MV-4-11 (cell line): ENCODE data around the gene TMUB1.

Experiments used
- DNase-seq: peaks from one replicate; lab custom pipeline; 2025; lab: John Stamatoyannopoulos, UW

TMUB1 gene

GRCh38 chr7:151085691-151086620, 2.7 kb upstream of the TMUB1 start, which contains the start of gene AGAP3:
Gene AGAP3 (plus strand): TSS chr7:151086475. CDS start chr7:151086742, 267 bp downstream.
- peak; percentile 52 for DNase-seq

GRCh38 chr7:151085329-151085690, 2.0 kb upstream of the TMUB1 start:
- no peak for DNase-seq

- no peak for DNase-seq
Observed at GRCh38 chr7:151083824-151084160, 499 bp upstream of the TMUB1 start.

DNA sequence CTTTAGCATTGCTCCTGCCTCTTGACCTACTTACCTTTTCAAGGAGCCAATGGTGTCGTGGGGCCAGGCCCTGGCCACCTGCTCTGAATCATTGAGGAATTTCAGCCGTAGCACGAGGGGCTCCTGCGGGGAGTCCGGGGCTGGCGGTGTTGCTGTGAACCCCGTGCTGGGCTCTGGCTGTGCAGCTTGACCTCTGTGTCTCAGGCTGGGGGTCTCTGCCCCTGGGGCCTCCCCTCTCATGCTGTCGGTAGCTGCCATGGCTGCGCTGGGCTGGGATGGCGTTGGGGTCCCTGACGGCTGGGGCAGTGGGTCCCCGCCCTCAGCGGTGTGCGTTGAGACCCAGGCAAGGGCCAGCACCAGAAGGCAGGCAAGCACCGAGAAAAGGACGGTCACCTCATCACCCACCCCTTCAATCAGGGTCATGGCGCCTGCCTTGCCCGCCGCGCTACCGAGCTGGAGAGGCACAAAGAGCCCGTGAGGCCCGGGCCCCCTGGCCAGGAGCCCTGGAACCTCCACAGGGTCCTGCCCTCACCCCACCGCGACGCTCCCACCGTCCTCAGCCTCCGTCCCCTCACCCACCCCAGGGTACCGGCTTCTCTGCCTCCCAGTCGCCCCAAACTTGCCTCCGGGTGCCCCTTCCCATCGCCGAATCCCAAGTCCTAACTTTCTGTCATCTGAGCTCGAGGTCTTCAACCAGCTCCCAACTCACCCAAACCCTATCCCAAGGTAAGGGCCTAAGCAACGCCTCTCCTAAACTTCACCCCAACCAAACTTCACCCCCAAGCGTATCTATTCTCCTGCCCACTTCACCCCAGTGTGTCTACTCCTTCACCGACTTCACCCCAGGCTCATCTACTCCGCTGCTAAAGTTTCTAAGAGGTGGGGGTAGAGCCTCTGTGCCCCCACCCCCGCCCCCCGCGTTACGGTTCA, 887 bp downstream of the TMUB1 start:
- DNase-seq = no peak

DNA sequence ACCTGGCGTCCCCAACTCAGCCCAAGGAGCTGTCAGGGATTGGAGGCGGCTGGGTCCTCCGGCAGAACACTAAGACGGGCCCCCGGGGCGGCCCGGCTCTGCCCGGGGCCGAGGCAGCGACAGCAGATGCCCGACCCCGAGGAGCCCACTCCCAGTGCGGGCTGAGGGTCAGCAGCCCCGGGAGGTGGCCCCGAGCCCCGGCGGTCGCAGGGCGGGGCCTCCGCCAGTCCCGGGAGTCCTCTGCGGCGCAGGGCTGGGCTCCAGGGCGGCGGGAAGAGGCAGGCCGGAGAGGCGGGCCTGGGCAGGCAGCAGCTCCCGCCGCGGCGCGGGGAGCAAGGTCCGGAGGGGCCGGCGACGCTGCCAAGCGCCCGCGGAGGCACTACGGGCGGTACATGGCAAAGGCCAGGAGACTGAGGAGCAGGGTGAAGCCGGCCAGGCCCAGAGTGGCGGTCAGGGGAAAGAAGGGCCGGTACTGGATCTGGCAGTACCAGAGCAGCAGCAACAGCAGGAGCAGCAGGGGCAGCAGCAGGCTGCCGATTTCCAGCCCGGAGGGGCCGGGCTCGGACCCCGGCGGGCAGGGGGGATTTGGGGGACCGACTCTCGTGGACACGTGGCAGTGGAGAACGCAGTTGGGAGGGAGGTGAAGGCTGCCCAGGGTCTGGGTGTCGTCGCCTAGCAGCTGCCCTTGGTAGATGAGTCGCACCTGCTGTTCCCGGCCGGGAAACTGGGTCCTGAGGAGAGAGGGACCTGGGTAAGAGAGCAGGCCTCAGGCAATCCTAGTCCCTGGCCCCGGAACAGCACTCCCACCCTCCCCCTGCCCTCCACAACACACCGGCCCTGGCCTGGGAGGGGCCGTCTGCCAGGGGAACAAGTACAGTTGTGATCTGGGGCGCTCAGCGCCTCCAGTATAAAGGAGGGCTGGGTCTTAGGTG, 1.9 kb downstream of the TMUB1 start:
- no peak for DNase-seq

DNA sequence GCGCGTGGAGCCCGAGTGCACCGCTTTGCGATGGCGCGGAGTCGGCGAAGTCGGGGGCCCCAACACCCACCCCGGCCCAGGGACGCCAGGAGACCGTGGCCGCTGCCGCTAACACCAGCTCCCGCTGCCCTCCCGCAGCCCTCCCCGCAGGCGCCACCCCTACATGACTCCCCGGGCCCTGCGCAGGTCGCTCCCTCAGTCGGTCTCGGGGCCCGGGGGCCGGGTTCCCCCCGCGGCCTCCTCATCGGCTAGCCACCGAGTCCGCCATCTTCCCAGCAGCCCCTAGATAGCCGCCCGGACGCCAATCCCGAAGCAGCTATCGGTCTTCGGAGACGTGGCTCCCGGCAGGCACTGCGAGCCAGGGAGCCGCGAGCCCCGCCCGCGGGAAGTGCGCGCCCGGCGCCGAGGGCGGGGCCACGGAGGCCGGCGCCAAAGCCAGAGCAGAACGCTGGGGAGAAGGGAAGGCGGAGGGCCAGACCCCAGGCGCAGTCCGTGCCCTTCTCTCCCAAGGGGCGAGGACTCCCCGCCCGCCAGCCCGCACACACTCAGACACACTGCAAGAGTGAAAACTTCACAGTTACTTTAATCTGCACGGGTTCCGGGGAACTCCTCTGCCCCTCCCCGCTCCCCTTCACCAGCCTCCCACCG, 2.6 kb downstream of the TMUB1 start, which contains the start of gene FASTK:
FASTK (minus strand) TSS at position 288 of the 648 bp plus-strand sequence; CDS start at position 245, 43 bp downstream.
- DNase-seq = peak; percentile 81

GRCh38 chr7:151080067-151080521, 3.2 kb downstream of the TMUB1 start:
- DNase-seq = peak; percentile 14

DNA sequence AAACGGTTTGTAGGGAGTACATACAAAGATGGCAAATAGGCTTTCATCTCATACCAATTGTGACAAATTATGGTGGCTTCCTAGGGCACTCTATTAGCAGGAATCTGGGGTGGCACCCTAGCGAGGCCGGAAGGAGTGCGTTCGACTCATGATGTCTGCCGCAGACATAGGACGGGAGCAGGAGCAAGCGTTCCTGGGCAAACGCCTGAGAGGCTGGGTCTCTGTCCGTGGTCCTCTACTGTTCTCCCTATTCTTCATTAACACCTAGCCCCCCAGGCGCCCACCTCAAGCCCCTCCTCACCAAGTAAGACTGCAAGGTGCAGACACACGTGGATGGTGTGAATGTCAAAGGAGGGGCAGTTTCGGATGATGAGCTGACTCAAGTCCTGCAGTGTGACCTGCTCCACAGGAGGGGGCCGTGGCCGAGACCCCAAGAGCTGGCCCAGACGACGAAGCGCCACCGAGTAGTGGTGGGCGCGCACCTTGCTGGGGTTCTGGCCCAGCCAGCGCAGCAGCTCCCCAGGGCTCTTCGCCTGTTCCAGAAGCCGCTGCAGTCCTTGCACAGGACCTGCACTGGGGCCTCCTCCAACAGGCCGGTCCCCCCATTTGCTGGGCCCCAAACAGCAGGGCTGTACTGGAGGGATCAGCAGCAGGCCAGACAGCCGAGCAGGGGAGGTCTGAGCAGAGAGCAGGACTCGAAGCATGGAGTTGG, 3.9 kb downstream of the TMUB1 start:
- no peak for DNase-seq

GRCh38 chr7:151078233-151079040, 4.9 kb downstream of the TMUB1 start:
- no peak for DNase-seq

DNA sequence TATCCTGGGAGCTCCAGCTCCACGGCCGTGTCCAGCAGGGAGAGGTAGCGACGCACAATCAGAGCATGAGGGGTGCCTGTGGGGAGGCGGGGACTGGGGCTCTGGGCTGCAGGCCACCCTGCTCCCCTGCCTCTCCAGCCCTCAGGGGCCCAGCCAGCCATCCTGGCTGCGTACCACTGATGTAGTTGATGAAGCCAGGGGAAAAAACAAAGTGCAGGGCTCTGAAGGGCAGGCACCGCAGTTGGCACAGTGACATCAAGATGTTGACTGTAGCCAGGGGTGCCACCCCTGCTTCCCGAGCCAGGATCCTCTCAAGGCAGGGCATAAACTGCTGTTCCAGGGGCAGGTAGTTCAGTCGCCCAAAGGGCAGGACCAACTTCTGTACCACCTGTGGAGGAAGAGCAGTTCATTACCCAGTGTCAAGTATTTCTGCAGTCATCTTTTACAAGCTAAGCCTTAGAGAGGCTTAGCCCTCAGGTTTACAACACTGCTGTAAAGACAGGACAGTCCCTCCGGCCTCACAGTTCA, 5.5 kb downstream of the TMUB1 start:
- DNase-seq = no peak

DNA sequence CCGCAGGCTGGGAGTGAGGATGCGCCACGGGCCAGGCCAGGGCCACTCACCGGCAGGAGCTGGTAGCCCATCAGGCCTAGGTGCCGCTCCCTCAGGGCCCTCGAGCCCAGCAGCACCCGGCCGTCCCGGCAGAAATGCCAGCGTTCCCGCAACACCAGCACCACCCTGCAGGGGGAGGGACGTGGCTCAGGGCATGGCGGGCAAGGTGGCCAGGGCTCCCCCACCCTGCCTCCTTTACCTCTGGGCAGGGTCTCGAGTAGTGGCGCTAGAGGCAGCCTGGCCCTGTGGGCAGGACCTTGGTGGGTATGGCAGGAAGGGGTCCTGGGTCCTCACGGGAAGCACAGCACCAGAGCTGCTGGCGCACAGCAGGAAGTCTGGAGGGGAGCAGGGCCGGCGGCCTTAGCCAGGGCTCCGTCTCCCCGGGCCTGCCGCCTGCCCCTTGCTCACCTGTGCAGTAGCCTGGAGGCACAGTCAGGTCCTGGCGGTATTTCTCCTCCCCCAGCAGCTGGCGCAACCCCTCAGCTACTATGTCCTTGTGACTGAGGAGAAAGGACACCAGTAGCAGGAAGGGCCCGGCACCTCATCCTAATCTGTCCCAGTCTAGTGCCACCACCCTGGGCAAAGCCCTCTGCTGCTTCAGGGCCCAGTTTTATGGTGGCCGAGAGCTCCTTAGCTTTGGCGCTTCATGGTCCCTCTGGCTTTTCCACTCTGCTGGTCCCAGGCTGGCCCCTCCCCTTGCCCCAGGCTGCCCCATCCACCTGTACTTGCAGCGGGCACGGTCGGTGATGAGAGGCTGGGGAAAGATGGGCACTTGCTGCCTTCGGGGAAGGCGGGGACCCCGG, 6.2 kb downstream of the TMUB1 start:
- DNase-seq = no peak

DNA sequence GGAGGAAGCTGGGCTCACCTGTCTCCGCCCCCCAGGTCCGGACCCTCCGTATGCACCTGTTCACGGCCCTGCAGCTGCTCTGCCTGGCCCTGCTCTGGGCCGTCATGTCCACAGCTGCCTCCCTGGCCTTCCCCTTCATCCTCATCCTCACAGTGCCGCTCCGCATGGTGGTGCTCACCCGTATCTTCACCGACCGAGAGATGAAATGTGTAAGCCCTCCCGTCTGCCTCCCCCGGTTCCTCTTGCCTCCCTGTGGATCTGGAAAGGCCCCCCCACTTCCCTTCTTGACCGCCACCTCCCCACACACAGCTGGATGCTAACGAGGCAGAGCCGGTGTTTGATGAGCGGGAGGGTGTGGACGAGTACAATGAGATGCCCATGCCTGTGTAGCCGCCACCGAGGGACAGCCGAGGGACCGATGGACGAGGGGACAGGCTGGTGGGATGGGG, 7.3 kb downstream of the TMUB1 start:
- no peak for DNase-seq

DNA sequence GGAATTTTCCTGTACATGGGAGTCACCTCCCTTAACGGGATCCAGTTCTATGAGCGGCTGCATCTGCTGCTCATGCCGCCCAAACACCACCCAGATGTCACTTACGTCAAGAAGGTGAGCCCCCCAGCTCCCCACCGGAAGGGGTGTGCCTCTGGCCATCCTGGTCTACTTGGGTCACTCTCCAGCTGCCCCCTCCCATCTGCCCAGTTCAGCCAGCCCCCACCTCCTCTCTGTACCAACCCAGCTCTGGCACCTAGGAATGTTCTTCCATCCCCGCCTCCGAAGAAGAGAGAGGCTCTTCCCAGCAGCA, 7.7 kb downstream of the TMUB1 start:
- DNase-seq = no peak

DNA sequence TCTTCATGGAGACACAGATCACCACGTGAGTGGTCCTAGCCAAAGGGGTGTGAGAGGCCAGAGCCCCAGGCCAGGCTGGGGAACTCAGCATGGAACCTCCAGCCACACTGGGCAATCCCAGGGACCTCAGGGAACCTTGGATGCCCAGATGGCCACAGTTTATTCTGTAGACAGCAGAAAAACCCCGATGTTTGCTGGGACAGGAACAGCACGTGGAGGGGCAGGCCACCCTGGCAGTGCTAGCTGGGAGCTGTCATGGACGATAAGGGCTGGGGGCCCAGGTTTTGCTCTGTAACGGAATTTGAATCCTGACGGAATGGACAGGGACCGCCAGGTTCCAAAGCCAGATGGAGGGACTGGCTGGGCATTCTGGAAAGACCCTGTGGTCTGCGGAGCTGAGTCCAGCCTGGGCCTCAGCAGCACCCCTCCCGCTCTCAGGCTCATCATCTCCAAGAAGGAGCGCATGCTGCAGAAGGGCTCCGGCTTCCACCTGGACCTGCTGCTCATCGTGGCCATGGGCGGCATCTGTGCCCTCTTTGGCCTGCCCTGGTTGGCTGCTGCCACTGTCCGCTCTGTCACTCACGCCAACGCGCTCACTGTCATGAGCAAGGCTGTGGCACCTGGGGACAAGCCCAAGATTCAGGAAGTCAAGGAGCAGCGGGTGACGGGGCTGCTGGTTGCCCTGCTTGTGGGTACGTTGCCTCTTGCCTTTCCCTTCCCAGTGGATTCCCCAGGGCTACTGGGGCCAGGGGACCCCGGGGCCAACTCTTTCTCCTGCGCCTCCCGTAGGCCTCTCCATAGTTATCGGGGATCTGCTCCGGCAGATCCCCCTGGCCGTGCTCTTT, 8.3 kb downstream of the TMUB1 start:
- no peak for DNase-seq

- DNase-seq = no peak
Observed at GRCh38 chr7:151073990-151074389, 9.3 kb downstream of the TMUB1 start.

- no peak for DNase-seq
Observed at GRCh38 chr7:151071032-151071866, 12.0 kb downstream of the TMUB1 start.

- no peak for DNase-seq
Observed at GRCh38 chr7:151070574-151070960, 12.7 kb downstream of the TMUB1 start.
